Stimulated activated CD4-positive, alpha-beta T cell treated with anti-CD3 and anti-CD28 coated beads, Interleukin-1b, Interleukin-23, amount 100 ng/mL, for 4 hours (primary cell): Measurements from ENCODE around the gene FBXL5.

ENCODE experiments used
- DNase-seq, 2 donors: peaks; one replicate each; pipeline ENCODE4 v3.0.0-alpha.2; 2020; ENCODE audit warnings: low read depth in 2 of 2

The FBXL5 gene

GRCh38 chr4:15676039-15676438 lies 20.9 kb upstream of the FBXL5 start:
- no peak for DNase-seq

- no peak for DNase-seq
Observed at GRCh38 chr4:15675356-15675755, 20.2 kb upstream of the FBXL5 start.

- DNase-seq, result no peak
Observed at GRCh38 chr4:15674926-15675325, 19.8 kb upstream of the FBXL5 start.

GRCh38 chr4:15674046-15674445 lies 18.9 kb upstream of the FBXL5 start:
- no peak for DNase-seq

GRCh38 chr4:15673337-15673736 lies 18.2 kb upstream of the FBXL5 start:
- no peak for DNase-seq

- DNase-seq, result no peak
Observed at GRCh38 chr4:15672101-15672500, 16.9 kb upstream of the FBXL5 start.

- DNase-seq, result no peak
Observed at GRCh38 chr4:15670576-15670975, 15.4 kb upstream of the FBXL5 start.

- DNase-seq, result no peak
Observed at GRCh38 chr4:15668566-15669435, 13.6 kb upstream of the FBXL5 start.

- no peak for DNase-seq
Observed at GRCh38 chr4:15667006-15667405, 11.8 kb upstream of the FBXL5 start.

GRCh38 chr4:15665753-15666365 lies 10.7 kb upstream of the FBXL5 start:
- no peak for DNase-seq

- DNase-seq, result no peak
Observed at GRCh38 chr4:15659768-15660570, 4.8 kb upstream of the FBXL5 start.

- no peak for DNase-seq
Observed at GRCh38 chr4:15658781-15659180, 3.6 kb upstream of the FBXL5 start.

- no peak for DNase-seq
Observed at GRCh38 chr4:15658136-15658770, 3.1 kb upstream of the FBXL5 start.

- no peak for DNase-seq
Observed at GRCh38 chr4:15657366-15657765, 2.2 kb upstream of the FBXL5 start.

- no peak for DNase-seq
Observed at GRCh38 chr4:15656038-15656470, 897 bp upstream of the FBXL5 start.

GRCh38 chr4:15654593-15655222 lies 449 bp downstream of the FBXL5 start:
- DNase-seq, result peak; percentile 17 to 29

GRCh38 chr4:15653864-15654592 lies 1.1 kb downstream of the FBXL5 start:
- no peak for DNase-seq

- DNase-seq, result no peak
Observed at GRCh38 chr4:15653420-15653819, 1.7 kb downstream of the FBXL5 start.

- DNase-seq, result no peak
Observed at GRCh38 chr4:15652841-15653240, 2.3 kb downstream of the FBXL5 start.

- DNase-seq, result no peak
Observed at GRCh38 chr4:15652191-15652590, 3.0 kb downstream of the FBXL5 start.

- DNase-seq, result no peak
Observed at GRCh38 chr4:15651676-15652075, 3.5 kb downstream of the FBXL5 start.
